OCI-LY1 (cell line): ENCODE data around the gene FKBP1A.

Experiments
- EZH2 ChIP-seq: fragments of 200-600 bp; sonication (generic), shearing (Covaris generic); IDR thresholded peaks from 2 replicates; pipeline ENCODE4 v1.8.0; 2017; ENCODE audit warnings: borderline replicate concordance, mixed run types, mild to moderate bottlenecking, antibody characterized with exemption, low read length, moderate library complexity, mixed read lengths
- TF ChIP-seq, protein P1 (sequence below): fragments of 200-600 bp; sonication (generic), shearing (Covaris generic); IDR thresholded peaks from 2 replicates; pipeline ENCODE4 v1.5.1; 2017; ENCODE audit warnings: mild to moderate bottlenecking, antibody characterized with exemption, low read length, moderate library complexity, mixed read lengths

DNA sequence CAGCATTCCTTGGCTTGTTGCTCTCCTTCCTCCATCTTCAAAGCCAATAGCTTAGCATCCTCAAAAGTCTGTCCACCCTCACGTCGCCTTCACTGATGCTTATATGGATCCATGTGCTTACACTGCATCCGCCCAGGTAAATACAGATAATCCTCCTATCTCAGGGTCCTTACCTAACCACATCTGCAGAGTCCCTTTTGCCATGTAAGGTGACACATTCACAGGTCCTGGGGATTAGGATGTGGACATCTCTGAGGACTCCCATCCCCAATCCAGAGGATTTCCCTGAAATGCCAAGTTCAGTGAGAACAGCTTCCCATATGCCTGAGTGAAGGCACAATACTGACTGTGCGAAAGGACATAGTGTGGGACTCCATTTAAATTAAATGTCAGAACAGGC lies 25.4 kb downstream of the FKBP1A start:
- TF ChIP-seq, protein P1, sequence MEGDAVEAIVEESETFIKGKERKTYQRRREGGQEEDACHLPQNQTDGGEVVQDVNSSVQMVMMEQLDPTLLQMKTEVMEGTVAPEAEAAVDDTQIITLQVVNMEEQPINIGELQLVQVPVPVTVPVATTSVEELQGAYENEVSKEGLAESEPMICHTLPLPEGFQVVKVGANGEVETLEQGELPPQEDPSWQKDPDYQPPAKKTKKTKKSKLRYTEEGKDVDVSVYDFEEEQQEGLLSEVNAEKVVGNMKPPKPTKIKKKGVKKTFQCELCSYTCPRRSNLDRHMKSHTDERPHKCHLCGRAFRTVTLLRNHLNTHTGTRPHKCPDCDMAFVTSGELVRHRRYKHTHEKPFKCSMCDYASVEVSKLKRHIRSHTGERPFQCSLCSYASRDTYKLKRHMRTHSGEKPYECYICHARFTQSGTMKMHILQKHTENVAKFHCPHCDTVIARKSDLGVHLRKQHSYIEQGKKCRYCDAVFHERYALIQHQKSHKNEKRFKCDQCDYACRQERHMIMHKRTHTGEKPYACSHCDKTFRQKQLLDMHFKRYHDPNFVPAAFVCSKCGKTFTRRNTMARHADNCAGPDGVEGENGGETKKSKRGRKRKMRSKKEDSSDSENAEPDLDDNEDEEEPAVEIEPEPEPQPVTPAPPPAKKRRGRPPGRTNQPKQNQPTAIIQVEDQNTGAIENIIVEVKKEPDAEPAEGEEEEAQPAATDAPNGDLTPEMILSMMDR = no peak
- TF ChIP-seq EZH2 = no peak
